Muscle layer of duodenum (tissue), 2 donors: ENCODE results near the gene GRK6.

Source experiments
- H3K27ac ChIP-seq: one replicate; pipeline ENCODE4 v1.7.0; 2013; ENCODE audit warnings: mild to moderate bottlenecking, low read length
- H3K27me3 ChIP-seq: one replicate; pipeline ENCODE4 v1.7.0; 2013; ENCODE audit warnings: low read depth, mild to moderate bottlenecking, control low read depth, low read length
- H3K36me3 ChIP-seq, 2 donors: one replicate each; pipeline ENCODE4 v1.7.0; 2013; ENCODE audit warnings: low read length in 2 of 2, control low read depth in 1 of 2, mild to moderate bottlenecking in 1 of 2; ENCODE audit not compliant: insufficient read depth in 2 of 2, control insufficient read depth in 1 of 2
- H3K4me1 ChIP-seq, 2 donors: one replicate each; pipeline ENCODE4 v1.7.0; 2013; ENCODE audit warnings: low read length in 2 of 2, mild to moderate bottlenecking in 2 of 2, control low read depth in 1 of 2, moderate library complexity in 1 of 2; ENCODE audit not compliant: insufficient read depth in 2 of 2, control insufficient read depth in 1 of 2
- H3K4me3 ChIP-seq, 2 donors: one replicate each; pipeline ENCODE4 v1.7.0; 2013; ENCODE audit warnings: low read length in 2 of 2, low read depth in 1 of 2, mild to moderate bottlenecking in 1 of 2
- H3K9me3 ChIP-seq, 2 donors: one replicate each; pipeline ENCODE4 v1.7.0; 2013; ENCODE audit warnings: low read length in 2 of 2, control low read depth in 1 of 2, mild to moderate bottlenecking in 1 of 2; ENCODE audit not compliant: control insufficient read depth in 1 of 2
- donor health status: healthy.

The GRK6 gene

DNA sequence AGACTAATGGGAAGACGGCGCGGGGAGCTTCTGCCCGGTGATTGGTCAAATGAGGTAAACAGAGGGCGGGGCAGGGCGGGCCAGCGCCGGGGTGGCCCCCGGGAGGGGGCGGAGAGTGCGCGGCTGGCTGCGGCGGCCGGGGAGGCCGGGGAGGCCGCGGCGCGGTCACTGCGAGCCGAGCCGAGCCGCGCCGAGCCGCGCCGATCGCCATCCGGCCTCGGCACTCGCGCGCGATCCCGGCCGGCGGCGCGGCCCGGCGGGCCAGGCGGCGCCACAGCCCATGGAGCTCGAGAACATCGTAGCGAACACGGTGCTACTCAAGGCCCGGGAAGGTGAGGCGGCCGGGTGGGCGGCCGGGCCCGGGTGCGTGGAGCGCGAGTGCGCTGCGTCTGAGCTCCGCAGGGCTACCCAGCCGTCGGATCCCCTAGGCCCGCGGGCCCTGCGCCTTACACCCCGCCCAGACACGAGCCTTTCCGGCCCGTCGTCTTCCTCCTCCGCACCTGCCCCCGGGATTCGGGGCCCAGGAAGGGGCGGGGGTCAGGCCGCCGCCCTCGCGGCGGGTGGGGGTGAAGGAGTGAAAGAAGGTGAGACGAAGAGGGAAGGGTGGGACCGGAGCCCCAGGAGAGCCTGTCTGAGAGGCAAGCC, at the start of gene GRK6:
Gene GRK6 (plus strand): TSS at position 111 of the 645 bp plus-strand sequence. CDS start 170 bp downstream, at position 281.
- peaks cover 8 to 41% of the 10 kb centered on the region in 2 donors for H3K4me1 ChIP-seq

DNA sequence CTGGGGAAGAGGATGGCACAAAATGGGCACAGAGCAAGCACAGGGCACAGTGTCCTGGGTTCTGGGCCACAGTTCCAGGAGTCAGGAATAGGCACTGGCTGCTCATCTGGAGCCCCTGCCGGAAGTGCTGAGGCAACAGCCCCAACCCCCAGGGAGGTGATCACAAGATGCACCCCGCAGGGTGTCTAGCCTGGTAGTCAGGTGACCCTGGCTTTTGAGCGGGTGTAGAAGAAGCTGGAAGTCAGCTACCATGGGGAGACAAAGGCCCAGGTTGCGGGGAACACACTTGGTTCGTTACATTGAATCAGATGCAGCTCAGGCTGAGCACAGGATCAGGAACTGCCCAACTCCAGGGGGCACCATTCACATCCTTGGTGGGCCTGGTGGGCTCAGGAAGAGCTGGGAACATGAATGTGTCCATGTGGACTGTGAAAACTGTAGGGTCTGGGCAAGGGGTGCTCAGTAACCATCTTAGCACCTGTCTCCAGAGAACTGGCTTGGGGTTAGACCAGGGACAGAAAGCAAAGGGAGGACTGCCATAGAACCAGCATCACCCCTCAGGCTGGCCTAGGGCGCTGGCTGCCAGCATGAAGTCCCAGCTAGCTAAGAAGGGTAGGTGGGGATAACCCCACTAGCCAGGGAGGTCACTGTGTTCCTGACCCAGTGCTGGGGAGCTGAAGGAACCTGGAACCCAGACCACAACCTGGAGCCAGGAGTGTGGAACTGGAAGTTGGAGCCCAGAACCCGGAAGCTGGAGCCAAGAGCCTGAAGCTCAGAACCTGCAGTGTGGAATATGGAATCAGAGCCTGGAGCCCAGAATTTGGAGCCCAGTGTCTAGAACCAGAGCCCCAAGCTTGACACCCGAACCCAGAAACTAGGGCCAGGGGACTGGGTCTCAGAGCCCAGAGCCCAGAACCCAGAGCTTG, 48.4 kb upstream of the GRK6 start:
- Histone ChIP-seq H3K27me3 (no peaks in the 10 kb centered on the region), H3K27ac (no peak overlapping the region), H3K36me3 (no peaks in the 10 kb centered on the region), H3K4me3 (no peak overlapping the region), H3K4me1 (no peaks in the 10 kb centered on the region), H3K9me3 (no peaks in the 10 kb centered on the region)

More for the DNA sequence above, at the start of gene GRK6:
- peak within 1 kb of the TSS; percentile 81 to 84 for H3K4me3 ChIP-seq
- peaks cover 0 to 7% of the 10 kb centered on the region in 2 donors for H3K36me3 ChIP-seq
- H3K9me3 ChIP-seq: no peaks in the 10 kb centered on the region
- H3K27me3 ChIP-seq: no peaks in the 10 kb centered on the region
- H3K27ac ChIP-seq: peak within 1 kb of the TSS; percentile 94

DNA sequence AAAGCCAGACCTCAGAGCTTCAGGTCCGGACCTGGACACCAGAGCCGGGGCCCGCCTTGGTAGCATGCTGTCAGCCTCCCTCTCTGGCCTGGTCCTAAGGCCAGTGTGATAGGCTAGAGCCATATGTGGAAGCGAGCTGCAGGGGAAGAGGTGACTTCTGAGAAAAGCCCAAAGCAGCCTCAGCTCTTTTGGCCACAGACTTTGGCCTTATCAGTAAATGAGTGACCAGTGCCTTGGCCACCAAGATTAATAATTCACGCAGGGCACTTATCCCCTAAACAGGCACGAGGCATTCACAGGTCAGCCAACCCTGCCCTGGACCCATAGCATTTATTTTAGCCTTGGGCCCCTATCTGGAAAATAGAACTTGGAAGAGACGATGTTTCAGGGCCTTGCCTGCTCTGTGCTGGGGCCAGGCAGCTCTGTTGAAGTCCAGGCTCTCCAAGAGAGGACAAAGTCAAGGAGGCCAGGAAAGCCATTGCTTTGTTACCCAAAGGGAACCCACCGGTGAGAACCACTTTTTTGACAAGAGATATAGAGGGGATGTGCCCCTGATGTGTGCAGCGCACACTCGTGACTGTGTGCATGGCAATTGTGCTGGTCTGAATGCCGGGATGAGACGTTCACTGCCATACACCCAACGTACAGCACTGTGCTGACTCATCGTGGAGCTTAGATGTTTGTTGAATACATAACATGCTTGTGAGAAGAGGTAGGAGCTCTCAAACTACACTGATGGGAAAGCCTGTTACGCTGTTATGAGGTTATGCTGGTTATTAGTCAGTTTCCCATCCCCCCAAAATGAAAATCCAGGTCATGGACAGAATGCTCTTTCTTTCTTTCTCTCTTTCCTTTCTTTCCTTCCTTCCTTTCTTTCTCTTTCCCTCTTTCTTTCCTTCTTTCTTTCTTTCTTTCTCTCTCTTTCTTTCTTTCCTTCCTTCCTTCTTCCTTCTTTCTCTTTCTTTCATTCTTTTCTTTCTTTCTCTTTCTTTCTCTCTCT, 47.3 kb upstream of the GRK6 start:
- H3K4me1 ChIP-seq: no peaks in the 10 kb centered on the region
- H3K36me3 ChIP-seq: no peaks in the 10 kb centered on the region
- no peak overlapping the region for H3K4me3 ChIP-seq
- no peak overlapping the region for H3K27ac ChIP-seq
- no peaks in the 10 kb centered on the region for H3K27me3 ChIP-seq
- no peaks in the 10 kb centered on the region for H3K9me3 ChIP-seq

- no peak overlapping the region for H3K4me3 ChIP-seq
- no peaks in the 10 kb centered on the region for H3K27me3 ChIP-seq
- no peaks in the 10 kb centered on the region for H3K9me3 ChIP-seq
- no peaks in the 10 kb centered on the region for H3K4me1 ChIP-seq
- no peaks in the 10 kb centered on the region for H3K36me3 ChIP-seq
- no peak overlapping the region for H3K27ac ChIP-seq
These were observed 45.7 kb upstream of the GRK6 start for GRCh38 chr5:177380805-177381126.

DNA sequence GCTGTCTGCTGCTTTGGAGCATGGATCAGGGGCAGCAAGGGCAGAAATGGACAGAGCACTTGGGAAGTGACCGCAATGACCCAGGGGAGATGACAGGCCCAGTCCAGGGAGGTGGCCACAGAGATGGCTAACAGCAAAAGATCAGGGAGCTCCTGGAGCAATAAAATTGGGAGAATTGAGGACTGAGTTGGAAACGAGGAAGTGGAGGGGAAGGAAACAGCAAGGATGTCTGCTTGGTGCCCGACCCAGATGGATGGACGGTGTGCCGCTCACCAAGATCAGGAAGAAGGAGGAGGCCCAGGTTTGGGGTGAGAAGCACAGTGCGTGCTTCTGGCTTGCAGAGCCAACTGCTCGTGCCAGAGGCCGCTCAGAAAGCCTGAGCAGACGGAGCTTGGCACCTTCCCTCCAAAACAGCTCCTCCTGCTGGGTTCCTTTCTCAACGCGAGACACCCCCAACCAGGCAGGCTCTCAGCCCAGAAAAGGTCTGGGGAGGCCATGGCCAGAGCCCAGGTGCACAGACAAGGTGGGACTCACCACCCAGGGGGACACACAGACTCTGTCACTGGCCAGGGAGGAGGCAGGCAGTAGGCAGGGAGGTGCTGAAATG, 44.0 kb upstream of the GRK6 start:
- Histone ChIP-seq H3K27me3 (no peaks in the 10 kb centered on the region), H3K9me3 (no peaks in the 10 kb centered on the region), H3K4me1 (no peaks in the 10 kb centered on the region), H3K36me3 (no peaks in the 10 kb centered on the region), H3K27ac (no peak overlapping the region), H3K4me3 (no peak overlapping the region)

GRCh38 chr5:177383181-177383580, 43.3 kb upstream of the GRK6 start:
- H3K27me3 ChIP-seq: no peaks in the 10 kb centered on the region
- no peak overlapping the region for H3K27ac ChIP-seq
- H3K36me3 ChIP-seq: no peaks in the 10 kb centered on the region
- H3K4me3 ChIP-seq: no peak overlapping the region
- H3K4me1 ChIP-seq: no peaks in the 10 kb centered on the region
- no peaks in the 10 kb centered on the region for H3K9me3 ChIP-seq

- no peak within 1 kb of the TSS for H3K27ac ChIP-seq
- H3K4me1 ChIP-seq: peaks cover 0 to 6% of the 10 kb centered on the region in 2 donors
- no peak within 1 kb of the TSS for H3K4me3 ChIP-seq
- H3K9me3 ChIP-seq: no peaks in the 10 kb centered on the region
- no peaks in the 10 kb centered on the region for H3K27me3 ChIP-seq
- H3K36me3 ChIP-seq: no peaks in the 10 kb centered on the region
These were observed 42.3 kb upstream of the GRK6 start, which contains the start of gene SLC34A1 for GRCh38 chr5:177384134-177384533. SLC34A1 (plus strand) TSS chr5:177384434; CDS start chr5:177385742, 1,308 bp downstream.

GRCh38 chr5:177385720-177386119, 40.8 kb upstream of the GRK6 start:
- Histone ChIP-seq H3K4me1 (peaks cover 5 to 9% of the 10 kb centered on the region in 2 donors), H3K36me3 (no peaks in the 10 kb centered on the region), H3K9me3 (no peaks in the 10 kb centered on the region), H3K4me3 (no peak overlapping the region), H3K27ac (no peak overlapping the region), H3K27me3 (no peaks in the 10 kb centered on the region)

- peaks cover 5 to 9% of the 10 kb centered on the region in 2 donors for H3K4me1 ChIP-seq
These were observed 39.9 kb upstream of the GRK6 start for GRCh38 chr5:177386542-177386941.

DNA sequence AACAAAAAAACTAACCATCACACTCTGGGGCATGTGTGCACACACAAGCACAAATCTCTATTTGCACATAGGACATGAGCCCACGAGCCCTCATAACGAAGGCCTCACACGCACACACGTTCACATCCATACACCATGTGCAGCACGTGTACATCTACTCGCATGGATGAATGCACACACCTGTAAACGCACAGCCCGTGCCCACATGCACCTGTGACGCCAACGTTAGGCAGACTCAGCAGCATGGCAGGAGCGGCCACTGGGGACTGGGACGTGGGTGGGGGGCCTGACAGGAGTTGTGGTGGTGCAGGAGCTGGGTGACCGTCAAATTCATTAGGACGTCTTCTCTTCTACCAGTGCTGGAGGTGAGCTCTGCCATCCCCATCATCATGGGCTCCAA, 39.1 kb upstream of the GRK6 start:
- Histone ChIP-seq H3K4me3 (no peak overlapping the region), H3K36me3 (no peaks in the 10 kb centered on the region), H3K4me1 (peaks cover 5 to 9% of the 10 kb centered on the region in 2 donors), H3K27me3 (no peaks in the 10 kb centered on the region), H3K27ac (no peak overlapping the region), H3K9me3 (no peaks in the 10 kb centered on the region)

More at GRCh38 chr5:177386542-177386941, 39.9 kb upstream of the GRK6 start:
- no peaks in the 10 kb centered on the region for H3K36me3 ChIP-seq
- no peaks in the 10 kb centered on the region for H3K27me3 ChIP-seq
- H3K27ac ChIP-seq: no peak overlapping the region
- no peaks in the 10 kb centered on the region for H3K9me3 ChIP-seq
- H3K4me3 ChIP-seq: no peak overlapping the region
